Endothelial cell (in vitro differentiated cells): ENCODE data around the gene NOC2L. TPM values are rescaled to one million over a fixed set of nuclear protein-coding genes. Genes with fewer than 3 reads are reported as not detected.

Experiments used
- DNase-seq: peaks from one replicate; pipeline ENCODE4 v3.0.0; 2021; ENCODE audit warnings: low spot score
- H3K27ac Mint-ChIP-seq: one replicate; pipeline ENCODE4 v1.8.0; 2021; ENCODE audit warnings: mixed read lengths, inconsistent platforms; ENCODE audit not compliant: unreplicated experiment
- H3K27me3 Mint-ChIP-seq: one replicate; pipeline ENCODE4 v1.8.0; 2021; ENCODE audit warnings: mild to moderate bottlenecking, moderate library complexity, mixed read lengths, inconsistent platforms; ENCODE audit not compliant: unreplicated experiment
- H3K36me3 Mint-ChIP-seq: one replicate; pipeline ENCODE4 v1.8.0; 2021; ENCODE audit warnings: mild to moderate bottlenecking, low read depth, mixed read lengths, inconsistent platforms; ENCODE audit not compliant: unreplicated experiment
- H3K4me1 Mint-ChIP-seq: one replicate; pipeline ENCODE4 v1.8.0; 2021; ENCODE audit warnings: mild to moderate bottlenecking, mixed read lengths, inconsistent platforms; ENCODE audit not compliant: unreplicated experiment
- H3K4me3 Mint-ChIP-seq: one replicate; pipeline ENCODE4 v1.8.0; 2021; ENCODE audit warnings: mild to moderate bottlenecking, mixed read lengths, inconsistent platforms; ENCODE audit not compliant: unreplicated experiment
- H3K9me3 Mint-ChIP-seq: one replicate; pipeline ENCODE4 v1.8.0; 2021; ENCODE audit warnings: mixed read lengths, inconsistent platforms; ENCODE audit not compliant: unreplicated experiment
- CTCF ChIP-seq: fragments of 200-600 bp; sonication (generic); IDR thresholded peaks from one replicate; pipeline ENCODE4 v1.5.0; 2021; ENCODE audit warnings: antibody characterized with exemption; ENCODE audit not compliant: unreplicated experiment
- total RNA-seq: library from RNA; stranded (reverse); fragmentation: NEBNext Ultra II Directional; extraction: Animal tissue kit (Norgen Biotek cat#: 25700); gene quantifications from one replicate; pipeline ENCODE4 v1.2.1, GENCODE V29; 2021; ENCODE audit not compliant: unreplicated experiment

Gene NOC2L
- total RNA-seq, 1 donor from 2014 or later = 56.5 TPM

- Mint-ChIP-seq H3K27me3 (peaks cover 11% of the 10 kb centered on the region), H3K4me1 (peaks cover 6% of the 10 kb centered on the region), H3K27ac (no peak overlapping the region), H3K9me3 (no peaks in the 10 kb centered on the region), H3K36me3 (no peaks in the 10 kb centered on the region), H3K4me3 (no peak overlapping the region)
- TF ChIP-seq CTCF = no peak
- no peak for DNase-seq
Measured at GRCh38 chr1:907611-908451, 51.2 kb downstream of the NOC2L start.

GRCh38 chr1:906600-907420 lies 52.2 kb downstream of the NOC2L start:
- Mint-ChIP-seq H3K27ac (no peak overlapping the region), H3K4me1 (no peaks in the 10 kb centered on the region), H3K4me3 (no peak overlapping the region), H3K27me3 (peaks cover 14% of the 10 kb centered on the region), H3K9me3 (no peaks in the 10 kb centered on the region), H3K36me3 (no peaks in the 10 kb centered on the region)
- DNase-seq = no peak
- no peak for TF ChIP-seq CTCF

GRCh38 chr1:905811-906599 lies 53.1 kb downstream of the NOC2L start:
- no peak overlapping the region for H3K27ac Mint-ChIP-seq
- H3K4me1 Mint-ChIP-seq = no peaks in the 10 kb centered on the region
- no peaks in the 10 kb centered on the region for H3K9me3 Mint-ChIP-seq
- H3K36me3 Mint-ChIP-seq = no peaks in the 10 kb centered on the region
- TF ChIP-seq CTCF = no peak
- no peak overlapping the region for H3K4me3 Mint-ChIP-seq
- peaks cover 18% of the 10 kb centered on the region for H3K27me3 Mint-ChIP-seq
- DNase-seq = no peak

- Mint-ChIP-seq H3K4me1 (no peaks in the 10 kb centered on the region), H3K36me3 (no peaks in the 10 kb centered on the region), H3K4me3 (peak overlapping the region; percentile 65), H3K9me3 (no peaks in the 10 kb centered on the region), H3K27ac (no peak overlapping the region), H3K27me3 (peaks cover 19% of the 10 kb centered on the region)
- no peak for DNase-seq
- TF ChIP-seq CTCF = no peak
Measured at GRCh38 chr1:905071-905749, 53.8 kb downstream of the NOC2L start.
